K562 (cell line): ENCODE data around the gene VPREB1. TPM values are rescaled to one million over a fixed set of nuclear protein-coding genes. Genes with fewer than 3 reads are reported as not detected.

Experiments
- FOXK1 ChIP-seq: sonication (generic); formaldehyde crosslinking; IDR thresholded peaks from 2 replicates; pipeline ENCODE4 v1.8.0; 2022; ENCODE audit warnings: missing genetic modification reagents, mild to moderate bottlenecking, borderline replicate concordance
- JUN ChIP-seq, 2 experiments: sonication (generic) in 1 of 2; formaldehyde crosslinking in 1 of 2; IDR thresholded peaks; 2 replicates each; pipeline versions ENCODE4 v1.6.1 to v1.8.0; 2012 to 2022; ENCODE audit warnings: borderline replicate concordance in 2 of 2, mild to moderate bottlenecking in 2 of 2, improper control_type of control experiment in 1 of 2, low read depth in 1 of 2, low read length in 1 of 2, missing genetic modification reagents in 1 of 2
- PRMT5 ChIP-seq: sonication (generic); formaldehyde crosslinking; IDR thresholded peaks from 2 replicates; pipeline ENCODE4 v1.5.0; 2020; ENCODE audit warnings: missing genetic modification reagents
- SAFB2 ChIP-seq: fragments of 200-400 bp; formaldehyde crosslinking; IDR thresholded peaks from 2 replicates; pipeline ENCODE4 v1.6.1; 2018; ENCODE audit warnings: borderline replicate concordance, low read length, low read depth, moderate library complexity; ENCODE audit not compliant: severe bottlenecking
- TCFL5 ChIP-seq: fragments of 250-450 bp; sonication (Bioruptor Pico); conservative IDR thresholded peaks from 2 replicates; pipeline ENCODE4 v1.6.1; 2021; ENCODE audit warnings: mild to moderate bottlenecking, moderate library complexity, matching md5 sums
- ZBTB40 ChIP-seq, 2 experiments: fragments of 450-650 bp in 1 of 2; sonication (generic) in 1 of 2; formaldehyde crosslinking in 1 of 2; IDR thresholded peaks; 2 replicates each; pipeline versions ENCODE4 v1.7.1 to v1.9.0; 2016 to 2022; ENCODE audit warnings: inconsistent platforms in 1 of 2, mild to moderate bottlenecking in 1 of 2, missing genetic modification reagents in 1 of 2
- ZNF347 ChIP-seq: fragments of 450-650 bp; formaldehyde crosslinking; IDR thresholded peaks from 2 replicates; pipeline ENCODE4 v1.4.0; 2020; ENCODE audit warnings: low read depth, mild to moderate bottlenecking, moderate library complexity
- ZNF444 ChIP-seq: fragments of 250-450 bp; sonication (Bioruptor Pico); IDR thresholded peaks from 2 replicates; pipeline ENCODE4 v1.4.0; 2020; ENCODE audit warnings: mild to moderate bottlenecking, moderate library complexity
- ZNF518B ChIP-seq: fragments of 250-450 bp; sonication (Bioruptor Pico); IDR thresholded peaks from 2 replicates; pipeline ENCODE4 v1.5.0; 2021; ENCODE audit warnings: mild to moderate bottlenecking, moderate library complexity
- polyA plus RNA-seq, 8 experiments: library from polyadenylated mRNA; depleted of rRNA in 4 of 8; stranded (reverse) in 5 of 8; unstranded in 3 of 8; fragments of >200 nt; fragmentation: Nextera tagmentation in 2 of 8; fragmentation: Illumina TruSeq in 1 of 8; extraction: Ambion mirVana in 2 of 8; extraction: Trizol in 1 of 8; gene quantifications; 2 replicates each; pipeline versions ENCODE4 v1.2.1 to v1.2.3, GENCODE V29; 2011 to 2014; ENCODE audit warnings: inconsistent platforms in 1 of 8, missing spikeins in 1 of 8
- total RNA-seq, 7 experiments: library from RNA; depleted of rRNA in 6 of 7; stranded (reverse); fragments of >200 nt in 6 of 7; fragmentation: Illumina TruSeq in 2 of 7; extraction: Trizol in 2 of 7; gene quantifications; 2 replicates each; pipeline versions ENCODE4 v1.2.1 to v1.2.3, GENCODE V29; 2011 to 2021; ENCODE audit warnings: low replicate concordance in 1 of 7
- TF ChIP-seq, protein P1 (sequence below): sonication (generic); formaldehyde crosslinking; IDR thresholded peaks from 2 replicates; pipeline ENCODE4 v1.8.1; 2023; ENCODE audit warnings: mild to moderate bottlenecking, missing genetic modification reagents

Gene VPREB1
- total and polyA plus RNA-seq, 9 of the 15 experiments (the other 6 are each of a cell fraction or from before 2014, with no cell fraction given) = not detected

GRCh38 chr22:22210375-22210774, 34.2 kb upstream of the VPREB1 start (continued):
- TF ChIP-seq ZNF518B = 0 out of 2 replicates have a peak, but pooled peaks have one; percentile 35
- peak; percentile 90 for TF ChIP-seq JUN (IDR thresholded peaks at IDR 0.05; ENCODE audit: borderline replicate concordance, low read depth, low read length)
- no peak for TF ChIP-seq JUN (CRISPR knock-in tag; IDR thresholded peaks at IDR 0.05; ENCODE audit: borderline replicate concordance)
- no peak for TF ChIP-seq ZNF444 (CRISPR knock-in tag)
- 0 out of 2 replicates have a peak, but pooled peaks have one; percentile 48 for TF ChIP-seq PRMT5
- no peak for TF ChIP-seq ZNF347 (CRISPR knock-in tag)
- TF ChIP-seq, protein P1, sequence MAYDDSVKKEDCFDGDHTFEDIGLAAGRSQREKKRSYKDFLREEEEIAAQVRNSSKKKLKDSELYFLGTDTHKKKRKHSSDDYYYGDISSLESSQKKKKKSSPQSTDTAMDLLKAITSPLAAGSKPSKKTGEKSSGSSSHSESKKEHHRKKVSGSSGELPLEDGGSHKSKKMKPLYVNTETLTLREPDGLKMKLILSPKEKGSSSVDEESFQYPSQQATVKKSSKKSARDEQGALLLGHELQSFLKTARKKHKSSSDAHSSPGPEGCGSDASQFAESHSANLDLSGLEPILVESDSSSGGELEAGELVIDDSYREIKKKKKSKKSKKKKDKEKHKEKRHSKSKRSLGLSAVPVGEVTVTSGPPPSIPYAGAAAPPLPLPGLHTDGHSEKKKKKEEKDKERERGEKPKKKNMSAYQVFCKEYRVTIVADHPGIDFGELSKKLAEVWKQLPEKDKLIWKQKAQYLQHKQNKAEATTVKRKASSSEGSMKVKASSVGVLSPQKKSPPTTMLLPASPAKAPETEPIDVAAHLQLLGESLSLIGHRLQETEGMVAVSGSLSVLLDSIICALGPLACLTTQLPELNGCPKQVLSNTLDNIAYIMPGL (CRISPR knock-in tag) = no peak
- no peak for TF ChIP-seq TCFL5
- TF ChIP-seq ZBTB40 (IDR thresholded peaks at IDR 0.05) = no peak
- no peak for TF ChIP-seq ZBTB40 (CRISPR knock-in tag; IDR thresholded peaks at IDR 0.05)
- no peak for TF ChIP-seq SAFB2
- TF ChIP-seq FOXK1 = 0 out of 2 replicates have a peak, but pooled peaks have one; percentile 16
